Activated CD8-positive, alpha-beta memory T cell treated with anti-CD3 and anti-CD28 coated beads for 36 hours (primary cell): ENCODE results near the gene EPB41L4A. TPM values are rescaled to one million over a fixed set of nuclear protein-coding genes. Genes with fewer than 3 reads are reported as not detected.

Source experiments
- CTCF ChIA-PET: fragments of 350-600 bp; sonication (Branson Sonifier 250); formaldehyde crosslinking; loops from one replicate; lab custom pipeline; 2021; ENCODE audit warnings: antibody characterized with exemption; lab: Charles Lee
- POLR2A ChIA-PET: fragments of 350-600 bp; sonication (Branson Sonifier 250); formaldehyde crosslinking; loops from one replicate; lab custom pipeline; 2021; ENCODE audit warnings: antibody characterized with exemption; lab: Charles Lee
- total RNA-seq, 2 experiments: library from RNA; stranded (reverse); gene quantifications; one replicate each; pipeline ENCODE4 v1.2.3, GENCODE V29; 2021

The EPB41L4A gene
- total RNA-seq, 2 experiments from 2014 or later, result 0.04 to 0.13 TPM

DNA sequence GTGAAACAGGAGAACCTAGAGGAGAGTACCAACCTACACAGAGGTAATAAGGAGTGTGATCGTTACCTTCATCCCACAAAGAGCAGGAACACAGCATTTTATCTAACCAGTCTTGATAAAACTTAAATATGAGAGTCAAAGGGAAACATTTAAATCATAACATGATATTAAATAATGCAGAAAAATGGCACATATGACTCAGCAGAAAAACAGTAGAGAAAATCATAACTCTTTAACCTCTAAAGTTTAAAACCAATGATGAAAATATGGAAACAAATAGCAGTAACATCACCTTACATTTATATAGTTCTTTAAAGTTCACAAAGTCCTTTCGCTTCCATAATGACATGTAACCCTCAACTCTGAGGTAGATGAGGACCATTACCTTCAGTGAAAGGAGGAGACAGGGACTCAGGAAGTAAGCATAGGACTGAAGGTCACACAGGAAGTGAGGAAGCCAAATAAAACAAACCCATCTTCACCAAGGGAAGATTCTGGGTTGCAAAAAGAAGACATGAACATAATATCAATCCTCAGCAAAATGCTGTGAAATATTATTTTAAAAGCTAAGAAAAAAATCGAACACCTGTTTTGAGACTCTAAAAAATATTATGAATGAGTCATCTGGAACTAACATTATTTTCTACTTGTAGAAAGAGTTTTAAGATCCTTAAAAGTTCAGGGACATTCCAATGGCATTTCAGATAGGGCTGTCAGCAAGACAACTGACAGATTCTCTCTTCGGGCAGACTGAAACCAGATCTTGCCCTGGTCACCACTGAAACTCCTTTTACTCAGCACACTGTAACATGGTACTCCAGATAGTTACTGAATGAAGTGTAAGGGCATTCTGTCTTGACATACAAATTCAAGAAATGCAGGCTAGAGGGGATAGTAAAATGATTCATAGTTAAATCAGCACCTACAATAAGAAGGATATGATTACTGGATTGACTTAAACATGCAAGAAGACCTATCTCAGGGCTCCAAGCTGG, 148.5 kb downstream of the EPB41L4A start:
- POLR2A ChIA-PET, result no interaction called here
- CTCF ChIA-PET, result no interaction called here

DNA sequence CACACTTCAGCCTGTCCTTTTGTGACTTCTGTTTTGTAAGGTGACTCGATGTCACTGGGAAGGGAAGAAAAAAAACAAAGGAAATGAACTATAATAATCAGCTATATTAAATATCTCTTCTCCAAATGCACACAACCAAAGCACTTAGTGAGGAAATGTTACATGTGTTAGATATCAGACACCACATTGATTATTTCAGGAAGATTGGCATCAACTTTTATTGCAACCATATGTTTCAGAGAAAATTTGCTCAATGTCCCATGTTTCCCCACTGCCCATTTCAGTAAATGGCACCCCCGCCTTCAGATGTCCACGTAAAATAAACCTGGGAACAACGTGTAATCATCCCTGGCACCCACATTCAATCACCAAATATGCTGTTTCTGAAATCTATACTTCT, 151.8 kb downstream of the EPB41L4A start:
- POLR2A ChIA-PET, result no interaction called here
- CTCF ChIA-PET, result no interaction called here

DNA sequence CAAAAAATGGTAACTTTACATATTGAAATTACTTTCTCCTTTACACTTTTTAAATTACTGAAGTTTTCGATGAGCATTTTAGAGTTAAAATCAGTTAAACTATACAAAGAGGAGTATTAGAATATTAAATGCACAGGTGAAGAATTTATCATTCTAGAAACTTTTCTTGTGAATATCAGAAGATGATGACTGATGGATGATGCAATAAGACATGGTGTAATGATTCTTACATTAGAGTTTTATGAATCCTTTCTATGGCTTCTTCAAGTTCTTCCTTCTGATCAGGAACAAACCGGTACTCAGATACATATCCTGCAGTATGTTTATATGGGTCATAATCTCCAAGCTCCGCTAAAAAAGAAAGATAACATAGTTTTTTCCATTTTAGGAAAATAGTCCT, 154.4 kb downstream of the EPB41L4A start:
- ChIA-PET CTCF (no interaction called here), POLR2A (no interaction called here)

DNA sequence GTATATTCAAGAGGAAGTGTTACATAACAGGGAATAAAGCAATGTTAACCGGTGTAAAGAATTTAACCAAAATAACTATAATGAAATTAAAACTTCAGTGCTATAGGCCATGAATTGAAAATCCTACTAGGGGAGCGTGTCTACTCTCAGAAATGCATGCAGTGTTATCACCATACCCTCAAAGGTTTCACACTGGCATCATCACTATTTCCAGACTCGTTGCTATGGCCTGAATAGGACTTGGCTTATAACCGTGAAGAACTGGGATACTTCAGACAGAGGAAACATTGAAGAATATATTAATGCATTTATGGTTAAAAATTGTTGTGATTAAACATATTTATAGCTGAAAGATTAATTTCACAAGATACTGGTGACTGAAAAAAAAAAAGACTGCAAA, 154.9 kb downstream of the EPB41L4A start:
- CTCF ChIA-PET, result no interaction called here
- POLR2A ChIA-PET, result no interaction called here

DNA sequence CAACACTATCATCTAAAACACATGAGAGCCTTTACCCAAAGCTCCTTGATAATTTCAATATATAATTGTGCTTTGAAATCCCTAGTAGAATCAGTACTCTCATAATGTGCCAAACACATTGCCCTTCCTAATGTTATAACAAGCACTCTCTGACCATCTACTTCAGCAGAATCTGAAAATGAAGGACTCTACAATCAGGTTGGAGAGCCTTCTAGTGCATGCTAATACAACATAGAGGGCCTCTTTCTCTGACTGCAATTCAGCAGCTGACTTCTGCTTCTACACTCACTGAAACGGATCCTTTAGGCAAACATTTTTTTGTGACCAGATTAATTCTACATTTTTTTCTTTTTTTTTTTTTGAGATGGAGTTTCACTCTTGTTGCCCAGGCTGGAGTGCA, 155.6 kb downstream of the EPB41L4A start:
- POLR2A ChIA-PET, result no interaction called here

DNA sequence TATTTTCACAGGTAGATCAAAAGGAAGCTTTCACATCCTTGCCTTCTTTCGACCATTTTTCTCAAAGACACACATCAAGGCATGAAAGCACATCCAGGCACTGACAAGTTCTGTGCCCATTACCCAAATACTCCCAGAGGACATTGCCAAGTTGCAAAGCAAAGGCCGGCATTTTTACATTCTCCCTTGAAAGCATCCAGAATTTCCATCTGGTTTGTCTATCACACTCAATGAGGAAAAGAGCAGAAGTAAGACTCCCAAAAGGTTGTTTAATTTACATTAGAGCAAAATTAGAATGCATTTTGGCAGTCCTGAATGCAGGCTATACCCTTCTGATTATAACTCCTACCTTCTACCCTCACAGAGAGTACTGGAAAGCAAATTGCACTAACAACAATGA, 160.5 kb downstream of the EPB41L4A start:
- ChIA-PET CTCF (no interaction called here), POLR2A (no interaction called here)

More for the DNA sequence above, 155.6 kb downstream of the EPB41L4A start:
- CTCF ChIA-PET, result no interaction called here

DNA sequence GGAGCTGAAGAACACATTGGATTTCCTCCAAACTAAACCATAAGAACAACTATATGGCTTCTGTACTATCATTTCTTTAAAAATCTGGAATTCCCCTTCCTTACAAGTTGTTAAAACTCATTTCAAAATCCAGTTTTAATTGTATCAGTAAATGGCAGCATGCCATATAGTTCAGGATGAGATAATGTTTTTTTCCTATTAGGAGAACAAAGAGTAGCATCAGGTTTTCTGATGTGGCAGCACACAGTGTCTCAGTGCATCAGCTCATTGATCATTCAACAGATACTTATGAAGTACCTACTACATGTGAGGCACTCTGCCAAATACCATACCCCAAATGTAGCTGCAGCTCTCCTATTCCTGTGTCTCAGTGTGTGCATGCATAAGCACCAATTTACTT, 161.1 kb downstream of the EPB41L4A start:
- CTCF ChIA-PET, result no interaction called here
- POLR2A ChIA-PET, result no interaction called here

DNA sequence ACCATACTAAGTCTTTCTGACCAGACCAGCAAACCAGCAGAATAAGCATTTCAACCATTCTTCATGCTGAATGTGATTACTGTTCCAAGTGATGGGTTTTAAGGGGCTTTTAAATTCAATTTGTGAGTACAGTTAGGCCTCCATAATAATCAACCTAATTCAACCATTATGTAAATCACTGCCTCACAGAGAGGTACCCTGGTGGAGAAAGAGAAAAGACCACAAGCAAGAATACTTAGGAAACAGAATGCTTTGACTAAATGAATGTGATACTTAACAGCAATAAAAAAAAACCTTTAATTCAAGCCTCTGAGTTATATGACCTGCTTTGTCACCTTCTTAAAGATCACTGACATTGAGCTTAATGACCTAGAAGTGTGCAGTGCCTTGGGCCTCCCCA, 162.1 kb downstream of the EPB41L4A start:
- POLR2A ChIA-PET, result no interaction called here
- CTCF ChIA-PET, result no interaction called here

DNA sequence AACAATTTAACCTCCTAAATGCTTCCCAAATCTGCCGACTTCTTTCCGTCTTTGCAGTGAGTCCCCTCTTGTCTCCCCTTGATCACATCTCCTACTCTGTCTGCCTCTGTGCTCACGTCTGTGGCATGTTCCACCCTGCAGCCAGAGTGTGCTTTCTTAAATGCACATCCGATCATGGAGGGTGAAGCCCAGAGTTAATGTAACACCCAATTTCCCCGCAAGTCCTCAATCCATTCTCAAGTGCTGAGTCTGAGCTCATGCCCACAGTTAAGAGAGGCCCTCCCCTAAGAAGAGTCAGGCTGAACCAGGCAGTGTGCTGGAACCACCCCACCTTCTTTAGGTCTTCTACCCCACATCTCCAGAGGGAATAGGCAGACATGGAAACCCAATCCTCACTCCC, 164.8 kb downstream of the EPB41L4A start:
- ChIA-PET CTCF (no interaction called here), POLR2A (no interaction called here)

DNA sequence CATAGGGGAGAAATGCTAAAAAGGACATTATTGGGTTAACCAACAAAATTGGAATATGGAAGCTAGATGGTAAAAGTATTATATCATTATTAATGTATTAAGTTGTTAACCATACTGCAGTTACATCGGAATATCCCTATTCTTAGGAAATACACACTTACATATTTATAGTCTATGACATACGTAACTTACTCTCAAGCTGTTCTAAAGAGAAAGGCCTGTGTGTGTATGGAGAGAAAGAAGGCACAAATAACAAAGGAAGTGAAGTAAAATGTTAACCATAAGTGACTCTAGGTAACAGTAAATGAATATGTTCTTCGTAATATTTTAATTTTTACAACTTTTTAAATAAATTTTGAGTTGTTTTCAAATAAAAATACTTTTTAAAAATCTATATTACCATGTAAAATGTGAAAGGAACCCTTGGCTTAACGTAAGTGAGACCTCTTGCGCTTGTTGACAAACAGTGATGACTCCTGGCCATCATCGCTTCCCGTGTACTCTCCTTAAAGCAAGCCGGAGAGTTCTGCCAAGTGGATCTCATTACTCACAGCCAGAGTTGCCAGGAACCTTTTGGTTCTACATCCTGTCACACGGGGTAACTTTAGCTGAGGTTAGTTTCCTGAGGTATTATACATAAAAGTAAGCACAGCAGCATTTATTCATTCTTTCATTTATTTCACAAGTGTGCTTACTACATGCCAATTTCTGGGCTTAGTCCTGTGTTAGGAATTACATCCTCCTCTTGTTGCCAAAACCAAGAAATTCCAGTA, 165.4 kb downstream of the EPB41L4A start:
- POLR2A ChIA-PET, result no interaction called here

DNA sequence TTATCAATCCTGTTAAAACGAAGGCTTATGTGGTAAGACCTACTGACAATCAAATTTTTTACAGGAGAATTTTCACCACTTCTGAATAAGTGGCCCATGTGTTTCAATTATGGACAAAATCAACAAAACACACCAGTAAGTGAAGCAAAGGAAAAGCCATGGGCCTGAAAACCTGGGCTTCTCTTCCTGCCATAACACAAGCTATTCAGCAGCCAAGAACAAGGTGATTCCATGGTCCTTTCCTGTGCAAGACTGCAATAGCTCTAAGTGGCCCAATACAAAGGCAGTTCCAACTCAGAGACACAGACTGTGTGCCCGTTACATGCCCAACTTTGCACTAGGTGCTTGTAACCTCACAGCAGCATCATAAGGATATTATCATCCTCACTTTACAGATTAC, 168.5 kb downstream of the EPB41L4A start:
- ChIA-PET CTCF (no interaction called here), POLR2A (no interaction called here)

More for the DNA sequence above, 165.4 kb downstream of the EPB41L4A start:
- CTCF ChIA-PET, result no interaction called here

DNA sequence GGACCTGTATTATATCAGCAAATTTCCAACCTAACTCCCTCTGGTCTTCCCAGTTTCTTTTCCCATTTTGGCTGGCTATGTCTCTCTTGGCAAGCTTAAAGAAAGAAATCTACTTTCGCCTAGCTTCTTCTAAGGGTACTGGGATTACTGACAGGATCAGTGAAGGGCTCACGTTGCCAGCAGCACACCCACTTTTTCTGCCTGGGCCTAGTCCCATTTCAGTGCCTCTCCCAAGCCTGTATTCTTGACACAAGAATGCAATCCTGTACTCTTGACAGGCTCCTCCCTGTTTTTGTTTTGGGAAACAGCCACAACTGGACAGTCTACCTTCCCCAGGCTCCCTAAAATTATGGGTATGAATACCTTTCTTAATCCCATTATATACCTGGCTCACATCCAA, 170.5 kb downstream of the EPB41L4A start:
- POLR2A ChIA-PET, result no interaction called here
- CTCF ChIA-PET, result no interaction called here

DNA sequence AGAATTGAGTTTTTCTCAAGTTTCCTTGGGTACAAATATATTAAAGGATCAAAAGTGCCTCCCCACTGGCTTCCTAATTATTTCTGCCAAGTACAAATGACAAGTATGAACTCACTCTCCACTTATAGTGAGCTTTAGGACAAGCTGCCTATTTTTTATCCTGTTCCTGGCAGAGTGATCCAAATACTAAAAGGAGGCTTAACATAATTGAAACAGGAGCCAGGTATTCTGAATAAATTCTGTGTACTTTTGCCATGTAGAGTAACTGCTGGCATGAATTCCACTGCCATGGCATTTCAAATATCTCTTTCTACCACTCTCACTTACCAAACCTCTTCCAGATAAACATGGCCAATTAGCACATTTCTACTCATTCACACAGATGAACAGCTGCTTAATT, 171.1 kb downstream of the EPB41L4A start:
- ChIA-PET POLR2A (no interaction called here), CTCF (no interaction called here)

DNA sequence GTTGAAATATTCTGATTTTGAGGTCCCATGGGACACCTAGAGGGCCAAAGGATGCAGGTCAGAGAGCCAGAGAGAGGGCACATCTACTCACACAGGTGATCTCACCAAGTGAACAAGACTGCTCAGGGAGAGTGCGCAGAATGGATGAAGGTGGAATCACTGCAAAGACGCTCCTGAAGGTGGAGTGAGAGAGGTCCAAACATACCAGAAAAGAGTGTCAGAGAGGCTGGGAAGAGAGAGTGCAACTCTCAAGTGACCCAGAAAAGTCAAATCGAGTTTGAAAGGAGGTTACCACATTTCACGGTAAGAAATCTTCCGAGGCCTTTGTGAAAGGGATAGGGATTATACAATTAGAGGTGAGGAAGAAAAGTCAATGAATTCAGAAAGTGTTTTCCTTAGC, 173.4 kb downstream of the EPB41L4A start:
- POLR2A ChIA-PET, result no interaction called here
- CTCF ChIA-PET, result no interaction called here

DNA sequence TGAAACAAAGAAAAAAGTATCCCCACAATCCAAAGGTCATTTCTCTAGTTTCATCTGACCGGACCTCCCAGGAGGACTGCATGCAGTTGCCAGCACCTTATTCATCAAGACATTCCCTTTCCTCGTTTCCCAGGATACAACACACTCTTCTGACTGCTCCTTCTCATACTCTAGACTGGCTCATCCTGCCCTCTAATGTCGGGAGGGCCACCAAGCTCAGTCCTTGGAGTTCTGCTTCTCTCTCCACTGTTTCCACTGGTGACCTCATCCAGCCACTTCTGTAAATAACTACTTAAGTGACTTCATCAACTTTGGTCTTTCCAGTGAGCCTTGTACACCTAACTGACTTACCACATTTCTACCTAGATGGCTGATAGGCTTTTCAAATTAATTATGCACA, 179.1 kb downstream of the EPB41L4A start:
- POLR2A ChIA-PET, result no interaction called here

DNA sequence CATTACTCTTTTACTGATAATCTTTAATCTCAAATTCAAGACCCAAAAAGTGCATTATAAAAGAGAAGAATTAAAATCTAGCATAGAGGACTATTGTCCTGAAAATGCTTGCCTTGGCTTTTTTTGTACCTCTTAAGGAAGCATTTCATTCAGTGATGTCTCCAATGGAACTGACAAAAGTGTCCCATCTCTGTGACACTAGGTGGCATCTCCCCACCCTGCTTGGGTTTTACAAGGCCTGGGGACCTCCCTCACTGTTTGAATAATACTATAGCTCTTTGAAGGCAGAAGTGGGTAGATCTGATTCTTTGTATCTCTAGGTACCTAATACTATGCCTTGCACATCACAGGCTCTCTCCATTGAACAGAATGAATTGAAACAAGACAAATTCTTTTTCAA, 180.6 kb downstream of the EPB41L4A start:
- POLR2A ChIA-PET, result no interaction called here
- CTCF ChIA-PET, result no interaction called here

More for the DNA sequence above, 179.1 kb downstream of the EPB41L4A start:
- CTCF ChIA-PET, result no interaction called here

DNA sequence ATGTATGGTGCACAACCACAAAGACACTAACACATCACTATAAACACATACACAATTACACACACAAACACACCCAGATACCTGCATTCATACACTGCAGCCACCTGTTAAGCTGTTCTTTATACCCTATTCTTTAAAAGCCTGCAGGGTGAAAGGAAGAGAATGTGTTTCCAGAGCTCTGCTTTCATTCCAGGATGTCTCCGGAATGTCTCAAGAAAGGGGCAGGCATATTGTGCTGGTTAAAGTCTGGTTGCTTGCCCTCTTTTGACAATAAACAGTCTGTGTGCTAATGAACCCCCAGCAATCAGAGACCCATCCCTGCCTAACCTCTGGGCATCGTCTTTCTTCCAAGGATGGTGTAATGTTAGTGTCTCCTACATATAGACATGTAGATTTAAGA, 181.6 kb downstream of the EPB41L4A start:
- ChIA-PET CTCF (no interaction called here), POLR2A (no interaction called here)

DNA sequence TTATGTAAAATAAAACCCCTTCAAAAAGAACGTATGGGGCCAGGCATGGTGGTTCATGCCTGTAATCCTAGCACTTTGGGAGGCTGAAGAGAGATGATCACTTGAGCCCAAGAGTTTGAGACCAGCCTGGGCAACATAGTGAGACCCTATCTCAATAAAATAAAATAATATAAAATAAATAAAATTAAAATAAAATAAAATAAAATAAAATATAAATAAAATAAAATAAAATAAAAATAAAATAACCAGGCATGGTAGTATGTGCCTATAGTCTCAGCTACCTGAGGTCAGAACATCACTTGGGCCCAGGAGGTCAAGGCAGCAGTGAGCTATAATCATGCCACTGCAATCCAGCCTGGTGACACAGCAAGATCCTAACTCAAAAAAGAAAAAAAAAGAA, 185.1 kb downstream of the EPB41L4A start:
- ChIA-PET CTCF (no interaction called here), POLR2A (no interaction called here)

DNA sequence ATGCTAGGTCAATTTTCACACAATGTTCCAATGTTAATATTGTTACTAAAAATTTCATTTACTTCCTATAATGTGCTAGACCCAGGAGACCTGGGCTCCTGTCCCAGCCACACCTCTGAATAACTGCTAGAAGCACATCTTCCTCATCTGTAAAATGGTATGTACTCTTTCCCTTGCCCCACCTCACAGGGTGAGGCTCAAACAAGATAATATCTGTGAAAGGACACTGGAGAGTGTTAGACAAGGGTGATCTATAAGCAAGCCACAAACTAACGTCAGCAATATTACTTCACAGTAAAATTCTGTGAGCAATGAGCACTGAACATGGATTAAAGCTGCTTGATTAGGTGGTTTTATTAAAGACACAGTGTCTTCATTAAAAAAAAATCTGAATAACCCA, 186.4 kb downstream of the EPB41L4A start:
- POLR2A ChIA-PET, result no interaction called here
- CTCF ChIA-PET, result no interaction called here

DNA sequence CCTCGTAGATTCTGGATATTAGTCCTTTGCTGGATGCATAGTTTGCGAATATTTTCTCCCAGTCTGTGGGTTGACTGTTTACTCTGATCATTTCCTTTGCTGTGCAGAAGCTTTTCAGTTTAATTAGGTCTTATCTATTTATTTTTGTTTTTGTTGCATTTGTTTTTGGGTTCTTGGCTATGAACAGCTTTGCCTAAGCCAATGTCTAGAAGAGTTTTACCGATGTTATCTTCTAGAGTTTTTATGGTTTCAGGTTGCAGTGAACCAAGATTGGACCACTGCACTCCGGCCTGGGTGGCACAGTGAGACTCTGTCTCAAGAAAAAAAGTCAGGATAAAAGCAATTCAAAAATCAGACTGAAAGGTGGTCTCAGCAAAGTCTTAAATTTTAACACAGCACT, 188.5 kb downstream of the EPB41L4A start:
- POLR2A ChIA-PET, result no interaction called here

More for the DNA sequence above, 188.5 kb downstream of the EPB41L4A start:
- CTCF ChIA-PET, result interaction anchor here (1.0 kb wide), 1 partner anchor 9 kb away, joined by 3 read pairs; no protein-coding TSS in a partner anchor
